ENCODE results near the gene MSI2. TPM values are rescaled to one million over a fixed set of nuclear protein-coding genes. Genes with fewer than 3 reads are reported as not detected.

Gene MSI2
- total RNA-seq, 2 experiments from 2014 or later: 65.7 to 71.9 TPM

- CTCF ChIA-PET: interaction anchor here (0.9 to 4.2 kb wide), 3 partner anchors 11 to 271 kb away, joined by 3 to 20 read pairs (median 3); no protein-coding TSS in a partner anchor
- no peak overlapping the region for H3K27ac Mint-ChIP-seq
- no peaks in the 10 kb centered on the region for H3K9me3 Mint-ChIP-seq
- no peak overlapping the region for H3K4me3 Mint-ChIP-seq
- no peak for DNase-seq
- intact Hi-C loops (cut with micrococcal nuclease): no loop called here
- H3K27me3 Mint-ChIP-seq: no peaks in the 10 kb centered on the region
- H3K4me1 Mint-ChIP-seq (ENCODE audit: low read depth): peaks cover 12% of the 10 kb centered on the region
- peaks cover 20% of the 10 kb centered on the region for H3K36me3 Mint-ChIP-seq
- POLR2A ChIA-PET: no interaction called here
Observed at GRCh38 chr17:57400648-57401047, 144.3 kb downstream of the MSI2 start.

DNA sequence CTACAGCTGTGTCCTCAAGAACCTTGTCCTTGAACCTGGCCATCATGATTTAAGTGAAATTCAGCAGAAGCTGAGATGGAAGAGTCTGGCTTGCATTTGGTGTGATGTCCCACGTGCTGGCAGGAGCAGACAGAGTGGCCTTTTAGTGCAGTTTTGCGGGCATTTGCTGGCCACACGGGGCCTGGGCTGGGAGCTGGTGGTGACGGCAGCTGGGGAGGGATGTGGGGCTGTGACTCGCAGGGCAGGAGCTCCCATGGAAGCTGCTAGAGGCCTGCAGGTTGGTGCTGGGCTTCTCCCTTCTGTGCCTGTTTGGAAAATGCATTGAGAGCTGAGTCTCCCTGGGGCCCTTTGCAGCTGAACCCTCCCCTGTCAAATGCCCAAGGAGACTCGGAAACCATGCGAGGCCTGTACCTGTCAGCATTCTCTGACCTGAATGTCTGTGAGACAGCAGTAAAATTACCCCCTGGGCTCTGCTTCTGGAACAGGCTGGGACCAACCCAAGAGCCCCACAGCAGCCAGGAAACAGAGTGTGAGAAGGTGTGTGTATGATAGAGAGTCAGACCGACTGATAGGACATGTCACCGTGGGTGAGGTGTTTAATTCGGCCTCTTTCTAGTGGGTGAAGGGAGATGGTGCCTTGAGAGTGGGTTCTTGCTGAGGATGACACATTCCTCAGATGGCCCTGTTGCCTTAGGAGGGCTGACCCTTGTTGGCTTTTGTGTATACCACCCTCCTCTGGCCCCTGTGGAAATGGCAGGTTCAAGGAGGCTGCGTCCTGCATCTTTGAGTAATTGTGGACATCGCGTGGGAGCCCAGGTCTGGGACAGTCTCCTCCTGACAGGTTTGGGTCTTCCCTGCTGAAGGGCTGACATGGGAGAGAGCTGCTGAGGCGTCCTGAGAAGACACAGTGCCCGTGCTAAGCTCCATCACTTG lies 145.5 kb downstream of the MSI2 start:
- CTCF ChIA-PET: interaction anchor here (1.2 to 4.2 kb wide), 3 partner anchors 158 to 270 kb away, joined by 3 to 20 read pairs (median 11); no protein-coding TSS in a partner anchor
- Mint-ChIP-seq H3K4me1 (ENCODE audit: low read depth) (peaks cover 18% of the 10 kb centered on the region), H3K27ac (no peak overlapping the region), H3K9me3 (no peaks in the 10 kb centered on the region), H3K27me3 (no peaks in the 10 kb centered on the region), H3K4me3 (no peak overlapping the region), H3K36me3 (peaks cover 20% of the 10 kb centered on the region)
- POLR2A ChIA-PET: no interaction called here
- no peak for DNase-seq
- intact Hi-C loops (cut with micrococcal nuclease): no loop called here

DNA sequence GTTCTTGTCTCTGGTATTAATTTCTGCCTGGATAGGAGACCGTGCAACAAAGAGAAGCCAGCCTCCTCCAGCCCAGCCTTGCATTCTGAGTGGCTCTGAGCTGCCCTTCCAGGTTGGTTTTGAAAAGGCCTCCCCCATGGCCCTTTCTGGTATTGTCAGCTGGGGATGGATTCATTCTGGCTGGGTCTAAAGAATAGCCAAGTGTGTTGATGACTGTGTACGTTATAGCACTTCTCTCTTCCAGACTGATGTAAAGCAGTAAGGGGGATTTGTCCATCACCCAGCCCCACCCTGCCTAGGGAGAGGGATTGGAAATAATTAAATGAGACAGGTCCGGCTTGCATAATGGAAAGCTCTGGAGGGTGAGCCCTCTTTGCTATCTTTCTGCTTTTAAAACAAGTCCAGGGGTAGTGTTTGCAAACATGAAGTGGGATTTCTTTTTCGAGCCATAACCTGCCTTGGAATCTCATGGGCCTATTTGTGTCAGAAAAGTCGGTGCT lies 146.4 kb downstream of the MSI2 start:
- intact Hi-C loops (cut with micrococcal nuclease): no loop called here
- CTCF ChIA-PET: interaction anchor here (1.6 kb wide), 1 partner anchor 159 kb away, joined by 11 read pairs; no protein-coding TSS in a partner anchor
- peaks cover 20% of the 10 kb centered on the region for H3K36me3 Mint-ChIP-seq

GRCh38 chr17:57403236-57403635 lies 146.9 kb downstream of the MSI2 start:
- intact Hi-C loops (cut with micrococcal nuclease): no loop called here
- POLR2A ChIA-PET: no interaction called here
- Mint-ChIP-seq H3K27ac (no peak overlapping the region), H3K36me3 (peaks cover 20% of the 10 kb centered on the region), H3K9me3 (no peaks in the 10 kb centered on the region), H3K4me1 (ENCODE audit: low read depth) (peaks cover 32% of the 10 kb centered on the region), H3K27me3 (no peaks in the 10 kb centered on the region), H3K4me3 (no peak overlapping the region)
- CTCF ChIA-PET: interaction anchor here (1.6 kb wide), 1 partner anchor 160 kb away, joined by 11 read pairs; no protein-coding TSS in a partner anchor
- no peak for DNase-seq

More for the DNA sequence above, 146.4 kb downstream of the MSI2 start:
- no peak overlapping the region for H3K27ac Mint-ChIP-seq
- H3K27me3 Mint-ChIP-seq: no peaks in the 10 kb centered on the region
- POLR2A ChIA-PET: no interaction called here
- H3K9me3 Mint-ChIP-seq: no peaks in the 10 kb centered on the region
- peaks cover 27% of the 10 kb centered on the region for H3K4me1 Mint-ChIP-seq (ENCODE audit: low read depth)
- no peak for DNase-seq
- H3K4me3 Mint-ChIP-seq: no peak overlapping the region

- ChIA-PET POLR2A (no interaction called here), CTCF (interaction anchor here (1.4 to 1.7 kb wide), 2 partner anchors 161 to 268 kb away, joined by 5 to 6 read pairs; no protein-coding TSS in a partner anchor)
- no peak for DNase-seq
- peaks cover 20% of the 10 kb centered on the region for H3K36me3 Mint-ChIP-seq
- H3K4me1 Mint-ChIP-seq (ENCODE audit: low read depth): peaks cover 36% of the 10 kb centered on the region
- H3K4me3 Mint-ChIP-seq: no peak overlapping the region
- no peak overlapping the region for H3K27ac Mint-ChIP-seq
- intact Hi-C loops (cut with micrococcal nuclease): no loop called here
- no peaks in the 10 kb centered on the region for H3K27me3 Mint-ChIP-seq
- no peaks in the 10 kb centered on the region for H3K9me3 Mint-ChIP-seq
Observed at GRCh38 chr17:57404073-57404472, 147.8 kb downstream of the MSI2 start.

- Mint-ChIP-seq H3K4me3 (no peak overlapping the region), H3K36me3 (peaks cover 20% of the 10 kb centered on the region), H3K4me1 (ENCODE audit: low read depth) (peaks cover 39% of the 10 kb centered on the region), H3K9me3 (no peaks in the 10 kb centered on the region), H3K27ac (no peak overlapping the region), H3K27me3 (no peaks in the 10 kb centered on the region)
- CTCF ChIA-PET: interaction anchor here (1.1 to 1.7 kb wide), 3 partner anchors 35 to 267 kb away, joined by 3 to 6 read pairs (median 5); no protein-coding TSS in a partner anchor
- POLR2A ChIA-PET: no interaction called here
- intact Hi-C loops (cut with micrococcal nuclease): no loop called here
- no peak for DNase-seq
Observed at GRCh38 chr17:57404795-57405490, 148.6 kb downstream of the MSI2 start.

DNA sequence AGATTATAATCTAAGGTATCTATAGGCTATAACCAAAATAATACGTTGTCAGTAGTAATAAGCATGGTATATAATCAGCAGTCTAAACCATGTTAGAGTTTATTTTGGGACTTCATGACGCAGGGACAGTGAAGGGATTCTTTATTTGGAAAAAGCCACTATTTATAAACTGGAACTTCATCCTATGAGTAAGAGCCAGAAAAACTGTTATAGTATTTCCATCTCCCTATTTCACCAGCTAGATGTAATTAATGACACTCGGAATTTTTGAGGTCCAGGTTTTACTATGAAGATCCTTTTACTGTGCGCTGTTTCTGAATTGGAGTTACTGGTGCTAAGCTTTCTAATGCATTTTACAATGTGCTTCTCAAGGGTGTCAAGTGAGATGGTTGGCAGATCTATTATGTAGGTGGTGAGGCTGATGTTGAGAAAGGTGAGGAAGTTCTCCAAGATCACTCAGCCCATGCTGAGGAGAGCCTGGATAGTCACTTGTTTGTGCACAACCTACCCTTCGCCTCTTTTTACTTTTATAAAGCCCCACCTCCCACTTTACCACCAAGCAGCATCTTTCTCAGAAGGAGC lies 149.3 kb downstream of the MSI2 start:
- intact Hi-C loops (cut with micrococcal nuclease): no loop called here
- no peak overlapping the region for H3K27ac Mint-ChIP-seq
- peaks cover 18% of the 10 kb centered on the region for H3K36me3 Mint-ChIP-seq
- H3K4me1 Mint-ChIP-seq (ENCODE audit: low read depth): peaks cover 42% of the 10 kb centered on the region
- DNase-seq: no peak
- POLR2A ChIA-PET: no interaction called here
- H3K9me3 Mint-ChIP-seq: no peaks in the 10 kb centered on the region
- H3K27me3 Mint-ChIP-seq: no peaks in the 10 kb centered on the region
- no peak overlapping the region for H3K4me3 Mint-ChIP-seq
- CTCF ChIA-PET: interaction anchor here (1.1 to 2.9 kb wide), 4 partner anchors 35 to 267 kb away, joined by 3 to 12 read pairs (median 6); no protein-coding TSS in a partner anchor

GRCh38 chr17:57406131-57406980 lies 150.0 kb downstream of the MSI2 start:
- intact Hi-C loops (cut with micrococcal nuclease): no loop called here
- ChIA-PET CTCF (interaction anchor here (1.3 to 2.9 kb wide), 4 partner anchors 14 to 341 kb away, joined by 4 to 12 read pairs (median 6); no protein-coding TSS in a partner anchor), POLR2A (no interaction called here)
- Mint-ChIP-seq H3K36me3 (peaks cover 18% of the 10 kb centered on the region), H3K27ac (no peak overlapping the region), H3K4me1 (ENCODE audit: low read depth) (peaks cover 42% of the 10 kb centered on the region), H3K9me3 (no peaks in the 10 kb centered on the region), H3K27me3 (no peaks in the 10 kb centered on the region), H3K4me3 (no peak overlapping the region)
- DNase-seq: no peak

DNA sequence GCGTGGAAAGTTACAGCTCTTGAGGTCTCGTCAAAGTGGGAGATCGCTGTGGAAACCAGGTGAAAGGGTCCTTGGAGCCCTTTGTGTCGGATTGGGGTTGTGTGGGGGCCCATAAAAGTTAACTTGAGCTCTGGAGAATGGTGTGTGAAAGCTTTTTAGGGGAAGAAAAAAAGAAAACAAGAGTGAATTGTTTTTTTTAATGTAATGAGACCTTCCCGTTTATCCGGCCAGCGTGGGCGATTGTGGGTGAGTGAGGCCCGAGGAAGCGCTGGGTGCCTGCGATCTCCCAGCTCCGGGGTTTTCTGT lies 150.6 kb downstream of the MSI2 start:
- no peak overlapping the region for H3K27ac Mint-ChIP-seq
- no peaks in the 10 kb centered on the region for H3K9me3 Mint-ChIP-seq
- peaks cover 42% of the 10 kb centered on the region for H3K4me1 Mint-ChIP-seq (ENCODE audit: low read depth)
- DNase-seq: peak; percentile 25
- POLR2A ChIA-PET: interaction anchor here (0.8 kb wide), 1 partner anchor 149 kb away, joined by 3 read pairs; no protein-coding TSS in a partner anchor
- H3K4me3 Mint-ChIP-seq: no peak overlapping the region
- CTCF ChIA-PET: interaction anchor here (1.3 to 2.9 kb wide), 4 partner anchors 14 to 341 kb away, joined by 4 to 12 read pairs (median 6); no protein-coding TSS in a partner anchor
- H3K27me3 Mint-ChIP-seq: no peaks in the 10 kb centered on the region
- intact Hi-C loops (cut with micrococcal nuclease): no loop called here
- H3K36me3 Mint-ChIP-seq: peaks cover 12% of the 10 kb centered on the region

GRCh38 chr17:57407287-57408070 lies 151.2 kb downstream of the MSI2 start:
- Mint-ChIP-seq H3K27me3 (no peaks in the 10 kb centered on the region), H3K9me3 (no peaks in the 10 kb centered on the region), H3K4me1 (ENCODE audit: low read depth) (peaks cover 42% of the 10 kb centered on the region), H3K4me3 (no peak overlapping the region), H3K27ac (peak overlapping the region; percentile 5), H3K36me3 (peaks cover 12% of the 10 kb centered on the region)
- no peak for DNase-seq
- CTCF ChIA-PET: interaction anchor here (1.3 to 2.9 kb wide), 4 partner anchors 13 to 340 kb away, joined by 4 to 12 read pairs (median 6); no protein-coding TSS in a partner anchor
- intact Hi-C loops (cut with micrococcal nuclease): no loop called here
- POLR2A ChIA-PET: interaction anchor here (0.8 kb wide), 1 partner anchor 150 kb away, joined by 3 read pairs; no protein-coding TSS in a partner anchor

Data from activated CD4-positive, alpha-beta memory T cell treated with anti-CD3 and anti-CD28 coated beads for 36 hours (primary cell).